CD4-positive, CD25-positive, alpha-beta regulatory T cell (primary cell): ENCODE data around the gene AMMECR1. TPM values are rescaled to one million over a fixed set of nuclear protein-coding genes. Genes with fewer than 3 reads are reported as not detected.

ENCODE experiments used
- ATAC-seq, 2 donors: fragments of 150-1000 bp; cut with Tn5 transposase; one replicate each; pipeline ENCODE4 v1.10.0; 2021; ENCODE audit warnings: low read depth in 2 of 2, moderate number of reproducible peaks in 2 of 2, moderate library complexity in 1 of 2
- DNase-seq, 3 donors: peaks; one replicate each; pipeline versions ENCODE4 v3.0.0 to v3.0.0-alpha.2; 2012 to 2022; ENCODE audit warnings: mixed read lengths in 1 of 3
- H3K27ac ChIP-seq: one replicate; pipeline ENCODE4 v1.7.0; 2013; ENCODE audit warnings: mild to moderate bottlenecking, low read length; ENCODE audit not compliant: insufficient read depth, poor library complexity, severe bottlenecking
- H3K27me3 ChIP-seq: one replicate; pipeline ENCODE4 v1.7.0; 2013; ENCODE audit warnings: low read length; ENCODE audit not compliant: control insufficient read depth, insufficient read depth
- H3K36me3 ChIP-seq: one replicate; pipeline ENCODE4 v1.7.0; 2013; ENCODE audit warnings: mild to moderate bottlenecking, low read length, moderate library complexity; ENCODE audit not compliant: control insufficient read depth, insufficient read depth
- H3K4me1 ChIP-seq: 2 replicates; pipeline ENCODE4 v1.7.0; 2013; ENCODE audit warnings: mild to moderate bottlenecking, low read length; ENCODE audit not compliant: insufficient read depth, control insufficient read depth, poor library complexity, severe bottlenecking
- H3K4me3 ChIP-seq: one replicate; pipeline ENCODE4 v1.7.0; 2013; ENCODE audit warnings: low read depth, mild to moderate bottlenecking, low read length, moderate library complexity
- H3K9me3 ChIP-seq, 2 experiments: 1 replicate in 1 of 2; 2 replicates in 1 of 2; pipeline ENCODE4 v1.7.0; 2013; ENCODE audit warnings: low read length in 2 of 2, mild to moderate bottlenecking in 1 of 2, moderate library complexity in 1 of 2; ENCODE audit not compliant: control insufficient read depth in 2 of 2
- H3K27ac Mint-ChIP-seq, 3 donors: one replicate each; pipeline ENCODE4 v1.8.0; 2020 to 2022; ENCODE audit warnings: mild to moderate bottlenecking in 3 of 3, mixed read lengths in 3 of 3, moderate library complexity in 2 of 3
- H3K27me3 Mint-ChIP-seq: one replicate; pipeline ENCODE4 v1.8.0; 2022; ENCODE audit warnings: mild to moderate bottlenecking, mixed read lengths
- H3K36me3 Mint-ChIP-seq: one replicate; pipeline ENCODE4 v1.8.0; 2020; ENCODE audit warnings: mixed read lengths
- H3K4me1 Mint-ChIP-seq, 4 donors: one replicate each; pipeline ENCODE4 v1.8.0; 2020 to 2022; ENCODE audit warnings: mixed read lengths in 4 of 4, mild to moderate bottlenecking in 1 of 4
- H3K4me3 Mint-ChIP-seq, 4 donors: one replicate each; pipeline ENCODE4 v1.8.0; 2020 to 2022; ENCODE audit warnings: mild to moderate bottlenecking in 4 of 4, mixed read lengths in 4 of 4, moderate library complexity in 3 of 4
- H3K9me3 Mint-ChIP-seq, 7 donors: one replicate each; pipeline ENCODE4 v1.8.0; 2020 to 2022; ENCODE audit warnings: mixed read lengths in 7 of 7, mild to moderate bottlenecking in 3 of 7, moderate library complexity in 2 of 7
- polyA plus RNA-seq, 4 donors: library from polyadenylated mRNA; unstranded; fragments of 300-500 nt; fragmentation: Illumina TruSeq; gene quantifications; one replicate each; pipeline ENCODE4 v1.2.3, GENCODE V29; 2021
- total RNA-seq: library from RNA; stranded (reverse); gene quantifications from one replicate; pipeline ENCODE4 v1.2.3, GENCODE V29; 2022

Gene AMMECR1
- total and polyA plus RNA-seq, 5 donors from 2014 or later: 11.0 to 23.1 (median 15.8) TPM

GRCh38 chrX:110310000-110310790 is 7.7 kb downstream of the AMMECR1 start:
- peak overlapping the region; percentile 43 for H3K27ac ChIP-seq
- ATAC-seq: no peak
- Mint-ChIP-seq H3K4me3 (peak overlapping the region in 2 of 4 donors; percentile 6 to 62), H3K9me3 (no peaks in the 10 kb centered on the region), H3K36me3 (no peaks in the 10 kb centered on the region), H3K27ac (peak overlapping the region in 2 of 3 donors; percentile 3 to 76), H3K27me3 (no peaks in the 10 kb centered on the region), H3K4me1 (peaks cover 24 to 79% (median 51%) of the 10 kb centered on the region in 4 donors)
- DNase-seq: no peak
- H3K4me3 ChIP-seq: peak overlapping the region; percentile 47
- H3K9me3 ChIP-seq: no peaks in the 10 kb centered on the region
- peaks cover 30% of the 10 kb centered on the region for H3K4me1 ChIP-seq
- no peaks in the 10 kb centered on the region for H3K36me3 ChIP-seq
- no peaks in the 10 kb centered on the region for H3K27me3 ChIP-seq

GRCh38 chrX:110308220-110308619 is 9.7 kb downstream of the AMMECR1 start:
- Histone ChIP-seq H3K27me3 (no peaks in the 10 kb centered on the region), H3K4me1 (peaks cover 19% of the 10 kb centered on the region), H3K36me3 (no peaks in the 10 kb centered on the region), H3K4me3 (no peak overlapping the region), H3K9me3 (no peaks in the 10 kb centered on the region), H3K27ac (no peak overlapping the region)
- DNase-seq: no peak
- Mint-ChIP-seq H3K27me3 (no peaks in the 10 kb centered on the region), H3K9me3 (no peaks in the 10 kb centered on the region), H3K4me3 (peak overlapping the region in 1 of 4 donors; percentile 21), H3K36me3 (no peaks in the 10 kb centered on the region), H3K27ac (no peak overlapping the region), H3K4me1 (peaks cover 33 to 74% (median 49%) of the 10 kb centered on the region in 4 donors)
- ATAC-seq: no peak

- H3K4me3 Mint-ChIP-seq: peak overlapping the region in 1 of 4 donors; percentile 3
- Histone ChIP-seq H3K36me3 (no peaks in the 10 kb centered on the region), H3K4me1 (peaks cover 3% of the 10 kb centered on the region), H3K27me3 (no peaks in the 10 kb centered on the region), H3K4me3 (peak overlapping the region; percentile 41), H3K27ac (no peak overlapping the region), H3K9me3 (no peaks in the 10 kb centered on the region)
- no peaks in the 10 kb centered on the region for H3K27me3 Mint-ChIP-seq
- peaks cover 5% of the 10 kb centered on the region for H3K36me3 Mint-ChIP-seq
- ATAC-seq (no peak), DNase-seq (no peak)
- peaks cover 0 to 2% (median 0%) of the 10 kb centered on the region in 7 donors for H3K9me3 Mint-ChIP-seq
- peaks cover 31 to 71% (median 47%) of the 10 kb centered on the region in 4 donors for H3K4me1 Mint-ChIP-seq
- H3K27ac Mint-ChIP-seq: peak overlapping the region in 2 of 3 donors; percentile 32 to 94
These were observed 13.0 kb downstream of the AMMECR1 start for GRCh38 chrX:110304884-110305283.

- Histone ChIP-seq H3K27ac (peak overlapping the region; percentile 23), H3K9me3 (no peaks in the 10 kb centered on the region), H3K36me3 (no peaks in the 10 kb centered on the region), H3K27me3 (no peaks in the 10 kb centered on the region), H3K4me1 (peaks cover 3% of the 10 kb centered on the region), H3K4me3 (peak overlapping the region; percentile 67)
- H3K27ac Mint-ChIP-seq: peak overlapping the region in 1 of 3 donors; percentile 94
- peak in 1 of 3 donors; percentile 43 for DNase-seq
- H3K9me3 Mint-ChIP-seq: peaks cover 0 to 4% (median 0%) of the 10 kb centered on the region in 7 donors
- H3K36me3 Mint-ChIP-seq: peaks cover 5% of the 10 kb centered on the region
- peaks cover 32 to 71% (median 48%) of the 10 kb centered on the region in 4 donors for H3K4me1 Mint-ChIP-seq
- ATAC-seq: peak; percentile 55 to 63
- H3K27me3 Mint-ChIP-seq: no peaks in the 10 kb centered on the region
- H3K4me3 Mint-ChIP-seq: no peak overlapping the region
These were observed 13.5 kb downstream of the AMMECR1 start for GRCh38 chrX:110304371-110304770.

DNA sequence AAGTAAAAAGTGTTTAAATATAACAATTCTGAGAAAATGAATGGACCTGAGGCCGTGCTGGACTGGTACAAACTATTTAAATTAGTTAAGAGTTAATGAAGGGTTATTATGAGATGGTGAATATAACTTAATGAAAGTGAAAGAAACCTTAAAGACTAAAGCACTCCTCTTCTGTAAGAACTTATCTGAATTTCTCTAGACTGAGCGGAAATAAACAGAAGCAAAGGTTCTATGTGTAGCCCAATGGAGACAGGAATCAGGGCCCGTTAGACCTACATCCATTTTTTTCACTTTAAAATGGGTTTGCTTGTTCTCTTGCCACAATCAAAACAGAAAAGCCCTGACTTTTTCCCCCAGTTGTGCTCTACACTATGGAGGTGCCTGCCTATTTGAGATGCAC is 14.9 kb downstream of the AMMECR1 start:
- no peaks in the 10 kb centered on the region for H3K27me3 ChIP-seq
- no peaks in the 10 kb centered on the region for H3K9me3 ChIP-seq
- DNase-seq (peak in 2 of 3 donors; percentile 25 to 57), ATAC-seq (peak; percentile 79 to 90)
- H3K9me3 Mint-ChIP-seq: peaks cover 0 to 4% (median 0%) of the 10 kb centered on the region in 7 donors
- no peaks in the 10 kb centered on the region for H3K36me3 ChIP-seq
- H3K27ac Mint-ChIP-seq: peak overlapping the region; percentile 76 to 92 (median 86)
- H3K4me1 Mint-ChIP-seq: peaks cover 28 to 63% (median 40%) of the 10 kb centered on the region in 4 donors
- peaks cover 5% of the 10 kb centered on the region for H3K36me3 Mint-ChIP-seq
- H3K27ac ChIP-seq: peak overlapping the region; percentile 66
- peak overlapping the region in 3 of 4 donors; percentile 69 to 84 (median 74) for H3K4me3 Mint-ChIP-seq
- H3K4me3 ChIP-seq: peak overlapping the region; percentile 67
- H3K27me3 Mint-ChIP-seq: no peaks in the 10 kb centered on the region
- H3K4me1 ChIP-seq: peaks cover 3% of the 10 kb centered on the region

DNA sequence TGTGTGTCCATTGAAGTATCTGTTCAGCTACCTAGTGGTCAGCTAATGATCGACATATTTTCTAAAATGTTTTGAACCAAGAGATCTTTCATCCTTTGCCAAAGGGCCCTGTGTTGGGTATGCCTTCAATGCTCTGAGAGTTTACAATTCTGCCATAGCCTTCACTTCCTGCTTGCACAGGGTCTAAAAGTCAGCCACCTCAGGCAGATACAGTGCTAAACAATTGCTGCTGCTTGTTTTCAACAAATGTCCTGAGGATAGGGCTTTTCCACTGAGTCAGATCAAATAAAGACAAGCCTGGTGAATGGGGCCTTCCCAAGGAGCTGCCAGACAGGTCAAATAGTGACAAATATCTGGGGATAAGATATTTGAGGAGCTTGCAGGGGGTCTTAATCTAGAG is 16.7 kb downstream of the AMMECR1 start:
- no peak for DNase-seq
- no peaks in the 10 kb centered on the region for H3K27me3 ChIP-seq
- H3K4me1 Mint-ChIP-seq: peaks cover 27 to 59% (median 38%) of the 10 kb centered on the region in 4 donors
- H3K27ac ChIP-seq: no peak overlapping the region
- no peaks in the 10 kb centered on the region for H3K36me3 ChIP-seq
- ATAC-seq: no peak
- H3K4me3 ChIP-seq: no peak overlapping the region
- H3K27me3 Mint-ChIP-seq: no peaks in the 10 kb centered on the region
- H3K4me1 ChIP-seq: peaks cover 3% of the 10 kb centered on the region
- H3K27ac Mint-ChIP-seq: no peak overlapping the region
- H3K9me3 ChIP-seq: peaks cover 0 to 4% of the 10 kb centered on the region in 2 experiments
- H3K36me3 Mint-ChIP-seq: peaks cover 5% of the 10 kb centered on the region
- H3K9me3 Mint-ChIP-seq: peaks cover 0 to 8% (median 1%) of the 10 kb centered on the region in 7 donors
- no peak overlapping the region for H3K4me3 Mint-ChIP-seq

- no peak overlapping the region for H3K27ac Mint-ChIP-seq
- Histone ChIP-seq H3K4me1 (no peaks in the 10 kb centered on the region), H3K27me3 (no peaks in the 10 kb centered on the region), H3K4me3 (no peak overlapping the region), H3K9me3 (peaks cover 2 to 4% of the 10 kb centered on the region in 2 experiments), H3K36me3 (no peaks in the 10 kb centered on the region), H3K27ac (no peak overlapping the region)
- H3K4me1 Mint-ChIP-seq: peaks cover 4 to 25% (median 12%) of the 10 kb centered on the region in 4 donors
- DNase-seq (no peak), ATAC-seq (no peak)
- H3K4me3 Mint-ChIP-seq: no peak overlapping the region
- no peaks in the 10 kb centered on the region for H3K27me3 Mint-ChIP-seq
- peaks cover 0 to 8% (median 1%) of the 10 kb centered on the region in 7 donors for H3K9me3 Mint-ChIP-seq
- no peaks in the 10 kb centered on the region for H3K36me3 Mint-ChIP-seq
These were observed 23.8 kb downstream of the AMMECR1 start for GRCh38 chrX:110294087-110294486.
